HCT116 (cell line): Measurements from ENCODE around the gene FHOD3.

Experiments
- CEBPB ChIP-seq: IDR thresholded peaks from 2 replicates; pipeline ENCODE4 v1.6.1; 2012; ENCODE audit warnings: low read depth
- EZH2 ChIP-seq: fragments of 200-600 bp; sonication (generic); IDR thresholded peaks from 2 replicates; pipeline ENCODE4 v1.6.1; 2017; ENCODE audit warnings: antibody characterized with exemption, mixed run types
- EZH2phosphoT487 ChIP-seq: fragments of 200-600 bp; IDR thresholded peaks from 2 replicates; pipeline ENCODE4 v1.6.1; 2018; ENCODE audit warnings: antibody characterized with exemption, borderline replicate concordance
- POLR2A ChIP-seq: IDR thresholded peaks from 2 replicates; pipeline ENCODE4 v1.7.0; 2011; ENCODE audit warnings: borderline replicate concordance; ENCODE audit not compliant: insufficient read depth, insufficient read length; ENCODE audit errors: extremely low read depth
- POLR2AphosphoS5 ChIP-seq: IDR thresholded peaks from 2 replicates; pipeline ENCODE4 v1.6.1; 2011; ENCODE audit warnings: mild to moderate bottlenecking, low read depth, low read length, moderate library complexity
- RAD21 ChIP-seq: IDR thresholded peaks from 2 replicates; pipeline ENCODE4 v1.6.1; 2012; ENCODE audit warnings: low read depth, mild to moderate bottlenecking
- SP1 ChIP-seq: IDR thresholded peaks from 2 replicates; pipeline ENCODE4 v1.6.1; 2012; ENCODE audit warnings: low read depth
- YY1 ChIP-seq: IDR thresholded peaks from 2 replicates; pipeline ENCODE4 v1.6.1; 2011; ENCODE audit warnings: low read length, low read depth, moderate library complexity, mild to moderate bottlenecking; ENCODE audit not compliant: insufficient replicate concordance; ENCODE audit errors: extremely low read depth
- ZFX ChIP-seq: fragments of 450-650 bp; IDR thresholded peaks from 2 replicates; pipeline ENCODE4 v1.6.1; 2017
- ZNF274 ChIP-seq: fragments of 200-500 bp; sonication (Bioruptor generic); IDR thresholded peaks from 2 replicates; pipeline ENCODE4 v1.6.1; 2014; ENCODE audit warnings: mild to moderate bottlenecking, low read depth, low read length, inconsistent platforms
- TF ChIP-seq, protein P1 (sequence below): IDR thresholded peaks from 2 replicates; pipeline ENCODE4 v1.6.1; 2011; ENCODE audit warnings: mild to moderate bottlenecking, low read length, moderate library complexity; ENCODE audit not compliant: insufficient replicate concordance; ENCODE audit errors: extremely low read depth
- TF ChIP-seq, protein P2 (sequence below), 3 experiments: fragments of 200-600 bp in 1 of 3; sonication (generic) in 1 of 3; IDR thresholded peaks in 2 of 3; conservative IDR thresholded peaks in 1 of 3; 2 replicates each; pipeline ENCODE4 v1.5.1; 2012 to 2017; ENCODE audit warnings: low read depth in 2 of 3, low read length in 2 of 3, antibody characterized with exemption in 1 of 3, borderline replicate concordance in 1 of 3, control low read depth in 1 of 3, mild to moderate bottlenecking in 1 of 3, mixed read lengths in 1 of 3, mixed run types in 1 of 3, moderate library complexity in 1 of 3; ENCODE audit not compliant: insufficient read depth in 1 of 3
- TF ChIP-seq, protein P3 (sequence below): IDR thresholded peaks from 2 replicates; pipeline ENCODE4 v1.6.1; 2012

DNA sequence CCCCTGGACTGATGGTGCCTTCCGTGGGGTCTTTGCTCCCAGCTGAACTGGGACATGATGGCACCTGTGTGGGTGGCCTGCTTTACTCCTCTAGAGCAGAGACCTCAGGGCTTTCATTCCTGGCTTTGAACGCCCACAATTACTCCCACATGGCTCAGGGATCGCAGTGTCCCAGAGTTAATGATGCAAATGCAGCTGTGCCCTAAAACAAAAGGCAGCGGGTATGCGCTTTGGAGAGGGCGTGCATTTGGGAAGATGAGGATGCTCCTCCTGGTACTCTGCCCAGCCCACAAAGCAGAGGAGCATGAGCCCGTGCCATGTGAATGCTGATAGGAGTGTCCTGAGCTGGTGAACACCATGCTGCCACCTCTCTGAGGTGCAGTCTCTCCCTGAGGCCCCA, 173.4 kb downstream of the FHOD3 start:
- no peak for TF ChIP-seq EZH2
- TF ChIP-seq CEBPB: no peak
- no peak for TF ChIP-seq SP1
- TF ChIP-seq, protein P1, sequence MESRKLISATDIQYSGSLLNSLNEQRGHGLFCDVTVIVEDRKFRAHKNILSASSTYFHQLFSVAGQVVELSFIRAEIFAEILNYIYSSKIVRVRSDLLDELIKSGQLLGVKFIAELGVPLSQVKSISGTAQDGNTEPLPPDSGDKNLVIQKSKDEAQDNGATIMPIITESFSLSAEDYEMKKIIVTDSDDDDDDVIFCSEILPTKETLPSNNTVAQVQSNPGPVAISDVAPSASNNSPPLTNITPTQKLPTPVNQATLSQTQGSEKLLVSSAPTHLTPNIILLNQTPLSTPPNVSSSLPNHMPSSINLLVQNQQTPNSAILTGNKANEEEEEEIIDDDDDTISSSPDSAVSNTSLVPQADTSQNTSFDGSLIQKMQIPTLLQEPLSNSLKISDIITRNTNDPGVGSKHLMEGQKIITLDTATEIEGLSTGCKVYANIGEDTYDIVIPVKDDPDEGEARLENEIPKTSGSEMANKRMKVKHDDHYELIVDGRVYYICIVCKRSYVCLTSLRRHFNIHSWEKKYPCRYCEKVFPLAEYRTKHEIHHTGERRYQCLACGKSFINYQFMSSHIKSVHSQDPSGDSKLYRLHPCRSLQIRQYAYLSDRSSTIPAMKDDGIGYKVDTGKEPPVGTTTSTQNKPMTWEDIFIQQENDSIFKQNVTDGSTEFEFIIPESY: no peak
- TF ChIP-seq EZH2phosphoT487: no peak
- no peak for TF ChIP-seq POLR2A
- TF ChIP-seq, protein P2, sequence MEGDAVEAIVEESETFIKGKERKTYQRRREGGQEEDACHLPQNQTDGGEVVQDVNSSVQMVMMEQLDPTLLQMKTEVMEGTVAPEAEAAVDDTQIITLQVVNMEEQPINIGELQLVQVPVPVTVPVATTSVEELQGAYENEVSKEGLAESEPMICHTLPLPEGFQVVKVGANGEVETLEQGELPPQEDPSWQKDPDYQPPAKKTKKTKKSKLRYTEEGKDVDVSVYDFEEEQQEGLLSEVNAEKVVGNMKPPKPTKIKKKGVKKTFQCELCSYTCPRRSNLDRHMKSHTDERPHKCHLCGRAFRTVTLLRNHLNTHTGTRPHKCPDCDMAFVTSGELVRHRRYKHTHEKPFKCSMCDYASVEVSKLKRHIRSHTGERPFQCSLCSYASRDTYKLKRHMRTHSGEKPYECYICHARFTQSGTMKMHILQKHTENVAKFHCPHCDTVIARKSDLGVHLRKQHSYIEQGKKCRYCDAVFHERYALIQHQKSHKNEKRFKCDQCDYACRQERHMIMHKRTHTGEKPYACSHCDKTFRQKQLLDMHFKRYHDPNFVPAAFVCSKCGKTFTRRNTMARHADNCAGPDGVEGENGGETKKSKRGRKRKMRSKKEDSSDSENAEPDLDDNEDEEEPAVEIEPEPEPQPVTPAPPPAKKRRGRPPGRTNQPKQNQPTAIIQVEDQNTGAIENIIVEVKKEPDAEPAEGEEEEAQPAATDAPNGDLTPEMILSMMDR (IDR thresholded peaks at IDR 0.05 in 2 of 3, conservative IDR thresholded peaks at IDR 0.05 in 1 of 3; ENCODE audit: borderline replicate concordance in 1 of 3, insufficient read depth in 1 of 3, low read depth in 2 of 3, low read length in 2 of 3): no peak
- no peak for TF ChIP-seq POLR2AphosphoS5
- TF ChIP-seq, protein P3, sequence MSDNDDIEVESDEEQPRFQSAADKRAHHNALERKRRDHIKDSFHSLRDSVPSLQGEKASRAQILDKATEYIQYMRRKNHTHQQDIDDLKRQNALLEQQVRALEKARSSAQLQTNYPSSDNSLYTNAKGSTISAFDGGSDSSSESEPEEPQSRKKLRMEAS: no peak
- TF ChIP-seq RAD21: no peak
- TF ChIP-seq ZNF274: no peak
- TF ChIP-seq YY1: no peak
- TF ChIP-seq ZFX: no peak
